22Rv1 (cell line): ENCODE results near the gene AJM1.

ENCODE experiments used
- ZFX ChIP-seq: fragments of 450-650 bp; IDR thresholded peaks from 2 replicates; pipeline ENCODE4 v1.6.1; 2017; ENCODE audit warnings: antibody characterized with exemption, borderline replicate concordance
- TF ChIP-seq, protein P1 (sequence below): fragments of 450-650 bp; IDR thresholded peaks from 2 replicates; pipeline ENCODE4 v1.5.1; 2017; ENCODE audit warnings: mild to moderate bottlenecking

GRCh38 chr9:136854842-136855460, 12.7 kb downstream of the AJM1 start:
- TF ChIP-seq, protein P1, sequence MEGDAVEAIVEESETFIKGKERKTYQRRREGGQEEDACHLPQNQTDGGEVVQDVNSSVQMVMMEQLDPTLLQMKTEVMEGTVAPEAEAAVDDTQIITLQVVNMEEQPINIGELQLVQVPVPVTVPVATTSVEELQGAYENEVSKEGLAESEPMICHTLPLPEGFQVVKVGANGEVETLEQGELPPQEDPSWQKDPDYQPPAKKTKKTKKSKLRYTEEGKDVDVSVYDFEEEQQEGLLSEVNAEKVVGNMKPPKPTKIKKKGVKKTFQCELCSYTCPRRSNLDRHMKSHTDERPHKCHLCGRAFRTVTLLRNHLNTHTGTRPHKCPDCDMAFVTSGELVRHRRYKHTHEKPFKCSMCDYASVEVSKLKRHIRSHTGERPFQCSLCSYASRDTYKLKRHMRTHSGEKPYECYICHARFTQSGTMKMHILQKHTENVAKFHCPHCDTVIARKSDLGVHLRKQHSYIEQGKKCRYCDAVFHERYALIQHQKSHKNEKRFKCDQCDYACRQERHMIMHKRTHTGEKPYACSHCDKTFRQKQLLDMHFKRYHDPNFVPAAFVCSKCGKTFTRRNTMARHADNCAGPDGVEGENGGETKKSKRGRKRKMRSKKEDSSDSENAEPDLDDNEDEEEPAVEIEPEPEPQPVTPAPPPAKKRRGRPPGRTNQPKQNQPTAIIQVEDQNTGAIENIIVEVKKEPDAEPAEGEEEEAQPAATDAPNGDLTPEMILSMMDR = no peak
- no peak for TF ChIP-seq ZFX
